Mesendoderm (in vitro differentiated cells): ENCODE results near the gene CGB8. TPM values are rescaled to one million over a fixed set of nuclear protein-coding genes. Genes with fewer than 3 reads are reported as not detected.
"Not testable (repeated sequence)": the region's sequence is repeated elsewhere in the genome, so short reads cannot be mapped to it uniquely, and the experiment has no call there.

Source experiments
- DNase-seq: peaks from one replicate; pipeline ENCODE4 v3.0.0; 2013
- H2AK5ac ChIP-seq: 2 replicates; pipeline ENCODE4 v1.6.1; 2013; ENCODE audit warnings: low read length, inconsistent platforms
- H2BK120ac ChIP-seq: 2 replicates; pipeline ENCODE4 v1.6.1; 2013; ENCODE audit warnings: low read depth, mild to moderate bottlenecking, low read length, moderate library complexity, mixed read lengths
- H2BK15ac ChIP-seq: replicated peaks from 2 replicates; pipeline ENCODE4 v1.6.1; 2013; ENCODE audit warnings: low read depth, mild to moderate bottlenecking, moderate library complexity
- H2BK5ac ChIP-seq: 2 replicates; pipeline ENCODE4 v1.6.1; 2013; ENCODE audit warnings: low read length, inconsistent platforms
- H3K18ac ChIP-seq: 2 replicates; pipeline ENCODE4 v1.6.1; 2013; ENCODE audit warnings: mild to moderate bottlenecking, low read length, mixed read lengths
- H3K23ac ChIP-seq: one replicate; pipeline ENCODE4 v1.6.1; 2013; ENCODE audit warnings: low read length
- H3K27ac ChIP-seq: 2 replicates; pipeline ENCODE4 v1.5.1; 2013; ENCODE audit warnings: low read depth, mild to moderate bottlenecking, inconsistent platforms, low read length, moderate library complexity
- H3K27me3 ChIP-seq: 2 replicates; pipeline ENCODE4 v1.6.1; 2013; ENCODE audit warnings: low read length, control low read depth, mild to moderate bottlenecking, inconsistent platforms; ENCODE audit not compliant: insufficient read depth, poor library complexity
- H3K36me3 ChIP-seq: 2 replicates; pipeline ENCODE4 v1.6.1; 2013; ENCODE audit warnings: low read length, inconsistent platforms; ENCODE audit not compliant: control insufficient read depth, insufficient read depth
- H3K4ac ChIP-seq: one replicate; pipeline ENCODE4 v1.6.1; 2013; ENCODE audit warnings: low read depth, mild to moderate bottlenecking, low read length, moderate library complexity
- H3K4me1 ChIP-seq: 2 replicates; pipeline ENCODE4 v1.6.1; 2013; ENCODE audit warnings: low read depth, low read length, inconsistent platforms; ENCODE audit not compliant: control insufficient read depth
- H3K4me2 ChIP-seq: 2 replicates; pipeline ENCODE4 v1.6.1; 2013; ENCODE audit warnings: low read length
- H3K4me3 ChIP-seq: 2 replicates; pipeline ENCODE4 v1.5.1; 2013; ENCODE audit warnings: mild to moderate bottlenecking, low read length
- H3K56ac ChIP-seq: one replicate; pipeline ENCODE4 v1.6.1; 2013; ENCODE audit warnings: low read length
- H3K79me1 ChIP-seq: 2 replicates; pipeline ENCODE4 v1.6.1; 2013; ENCODE audit warnings: low read length, inconsistent platforms
- H3K79me2 ChIP-seq: 2 replicates; pipeline ENCODE4 v1.6.1; 2013; ENCODE audit warnings: mild to moderate bottlenecking, low read length; ENCODE audit not compliant: control insufficient read depth, insufficient read depth
- H3K9ac ChIP-seq: 2 replicates; pipeline ENCODE4 v1.6.1; 2013; ENCODE audit warnings: low read length, inconsistent platforms
- H4K5ac ChIP-seq: one replicate; pipeline ENCODE4 v1.6.1; 2013; ENCODE audit warnings: low read length
- H4K8ac ChIP-seq: one replicate; pipeline ENCODE4 v1.6.1; 2013; ENCODE audit warnings: low read depth, mild to moderate bottlenecking, control low read depth, low read length, moderate library complexity
- WGBS: extraction: QIAGEN DNeasy Blood & Tissue Kit; methylation state at CpG from one replicate; pipeline ENCODE4 v1.1.7; 2013; ENCODE audit warnings: low lambda C conversion rate, missing lambda C conversion rate; ENCODE audit not compliant: insufficient coverage; ENCODE audit errors: extremely low coverage; 5-methylcytosine and 5-hydroxymethylcytosine counted together
- polyA plus RNA-seq, 2 experiments: library from polyadenylated mRNA; stranded (reverse); fragments of 200-250 nt; gene quantifications; one replicate each; pipeline ENCODE4 v1.2.3, GENCODE V29; 2013

CGB8 gene
- polyA plus RNA-seq (2013, experiment 1 of 2), result not detected
- 0.15 TPM for polyA plus RNA-seq (2013, experiment 2 of 2)

GRCh38 chr19:49049011-49049410 is at the start of gene CGB8:
Gene CGB8 (minus strand): TSS chr19:49049111. CDS start chr19:49048739, 372 bp downstream.
- H3K9ac ChIP-seq, H3K4ac ChIP-seq, H3K4me2 ChIP-seq, H3K36me3 ChIP-seq, H3K56ac ChIP-seq, H3K27ac ChIP-seq, H3K79me1 ChIP-seq, H2AK5ac ChIP-seq, H3K4me1 ChIP-seq, H3K18ac ChIP-seq, DNase-seq, H2BK15ac ChIP-seq, H3K27me3 ChIP-seq, H3K23ac ChIP-seq, H4K5ac ChIP-seq, H2BK120ac ChIP-seq, H4K8ac ChIP-seq, H2BK5ac ChIP-seq, H3K79me2 ChIP-seq, H3K4me3 ChIP-seq: not testable (repeated sequence)
- WGBS, result no CpG with 5 or more reads among the region's 12 CpGs

GRCh38 chr19:49097453-49098288 is 48.8 kb upstream of the CGB8 start:
- no peak overlapping the region for H3K27ac ChIP-seq
- DNase-seq, result peak; percentile 90
- WGBS, result no CpG with 5 or more reads among the region's 8 CpGs

GRCh38 chr19:49094505-49095482 is 45.9 kb upstream of the CGB8 start:
- no peak overlapping the region for H2AK5ac ChIP-seq
- H2BK5ac ChIP-seq, result no peak overlapping the region
- H3K27me3 ChIP-seq, result no peaks in the 10 kb centered on the region
- H3K79me2 ChIP-seq, result peaks cover 32% of the 10 kb centered on the region
- H3K4me2 ChIP-seq, result no peak overlapping the region
- peaks cover 36% of the 10 kb centered on the region for H3K36me3 ChIP-seq
- no peaks in the 10 kb centered on the region for H3K4me1 ChIP-seq
- no peak overlapping the region for H3K56ac ChIP-seq
- H3K9ac ChIP-seq, result no peak overlapping the region
- H4K5ac ChIP-seq, result no peak overlapping the region
- no peak overlapping the region for H2BK120ac ChIP-seq
- no CpG with 5 or more reads among the region's 23 CpGs for WGBS
- H3K27ac ChIP-seq, result no peak overlapping the region
- H3K23ac ChIP-seq, result no peak overlapping the region
- H3K4me3 ChIP-seq, result no peak overlapping the region
- no peak overlapping the region for H3K18ac ChIP-seq
- H3K4ac ChIP-seq, result no peak overlapping the region
- no peak overlapping the region for H2BK15ac ChIP-seq
- no peak overlapping the region for H4K8ac ChIP-seq
- DNase-seq, result no peak
- H3K79me1 ChIP-seq, result peaks cover 31% of the 10 kb centered on the region

More at GRCh38 chr19:49097453-49098288, 48.8 kb upstream of the CGB8 start:
- Histone ChIP-seq H2BK15ac (no peak overlapping the region), H3K4me2 (no peak overlapping the region), H3K4me3 (no peak overlapping the region), H3K4me1 (no peaks in the 10 kb centered on the region), H3K9ac (no peak overlapping the region), H3K36me3 (peaks cover 28% of the 10 kb centered on the region), H3K27me3 (no peaks in the 10 kb centered on the region), H3K56ac (no peak overlapping the region), H3K4ac (no peak overlapping the region), H3K79me2 (peaks cover 20% of the 10 kb centered on the region), H4K5ac (no peak overlapping the region), H3K18ac (no peak overlapping the region), H3K79me1 (peaks cover 25% of the 10 kb centered on the region), H2BK120ac (no peak overlapping the region), H2AK5ac (no peak overlapping the region), H4K8ac (no peak overlapping the region), H2BK5ac (no peak overlapping the region), H3K23ac (no peak overlapping the region)

GRCh38 chr19:49092686-49093085 is 43.8 kb upstream of the CGB8 start:
- H3K9ac ChIP-seq, result no peak overlapping the region
- peaks cover 35% of the 10 kb centered on the region for H3K79me2 ChIP-seq
- H3K27ac ChIP-seq, result no peak overlapping the region
- no peak overlapping the region for H4K8ac ChIP-seq
- no peak overlapping the region for H3K4me3 ChIP-seq
- H2BK5ac ChIP-seq, result no peak overlapping the region
- H3K4me1 ChIP-seq, result no peaks in the 10 kb centered on the region
- peaks cover 25% of the 10 kb centered on the region for H3K36me3 ChIP-seq
- H2AK5ac ChIP-seq, result no peak overlapping the region
- no peak overlapping the region for H2BK15ac ChIP-seq
- DNase-seq, result no peak
- H3K79me1 ChIP-seq, result peaks cover 22% of the 10 kb centered on the region
- H2BK120ac ChIP-seq, result no peak overlapping the region
- H3K56ac ChIP-seq, result no peak overlapping the region
- no CpG with 5 or more reads among the region's 6 CpGs for WGBS
- no peak overlapping the region for H3K4ac ChIP-seq
- H3K23ac ChIP-seq, result no peak overlapping the region
- H3K27me3 ChIP-seq, result no peaks in the 10 kb centered on the region
- no peak overlapping the region for H4K5ac ChIP-seq
- H3K4me2 ChIP-seq, result no peak overlapping the region
- H3K18ac ChIP-seq, result no peak overlapping the region

- Histone ChIP-seq H3K23ac (no peak overlapping the region), H3K4me1 (no peaks in the 10 kb centered on the region), H3K4me3 (no peak overlapping the region), H3K4me2 (no peak overlapping the region), H3K4ac (no peak overlapping the region), H3K56ac (no peak overlapping the region), H3K36me3 (peaks cover 31% of the 10 kb centered on the region), H3K18ac (no peak overlapping the region), H3K79me1 (peaks cover 28% of the 10 kb centered on the region), H3K27me3 (no peaks in the 10 kb centered on the region), H2BK15ac (no peak overlapping the region), H2BK120ac (no peak overlapping the region), H2AK5ac (no peak overlapping the region), H4K5ac (no peak overlapping the region), H3K27ac (no peak overlapping the region), H3K9ac (no peak overlapping the region), H3K79me2 (peaks cover 47% of the 10 kb centered on the region), H4K8ac (no peak overlapping the region), H2BK5ac (no peak overlapping the region)
- WGBS, result no CpG with 5 or more reads among the region's 17 CpGs
- no peak for DNase-seq
Measured at GRCh38 chr19:49091391-49092038, 42.6 kb upstream of the CGB8 start.
